ENCODE measurements around the gene PSME3.

- no peak for TF ChIP-seq SP1 (IDR thresholded peaks at IDR 0.05)
- TF ChIP-seq ELF4 (IDR thresholded peaks at IDR 0.05) = no peak
- no peak for TF ChIP-seq SUZ12 (IDR thresholded peaks at IDR 0.05)
- TF ChIP-seq NFRKB (IDR thresholded peaks at IDR 0.05) = no peak
- no peak for TF ChIP-seq ZNF384 (IDR thresholded peaks at IDR 0.05)
- no peak for TF ChIP-seq CTBP1 (IDR thresholded peaks at IDR 0.05; ENCODE audit: borderline replicate concordance)
- no peak for TF ChIP-seq FOXK2 (IDR thresholded peaks at IDR 0.05)
- TF ChIP-seq ARNT (IDR thresholded peaks at IDR 0.05) = no peak
- no peak for TF ChIP-seq TARDBP (IDR thresholded peaks at IDR 0.05)
- no peak for TF ChIP-seq FOXA1 (IDR thresholded peaks at IDR 0.05)
- TF ChIP-seq HDGF (IDR thresholded peaks at IDR 0.05; ENCODE audit: borderline replicate concordance) = no peak
- TF ChIP-seq FOXM1 (IDR thresholded peaks at IDR 0.05; ENCODE audit: borderline replicate concordance) = no peak
- TF ChIP-seq PKNOX1 (IDR thresholded peaks at IDR 0.05) = no peak
- no peak for TF ChIP-seq L3MBTL2 (conservative IDR thresholded peaks at IDR 0.05)
Observed at GRCh38 chr17:42872251-42872965, 39.2 kb downstream of the PSME3 start.

Measured in HEK293T (cell line).